HepG2 (cell line): ENCODE measurements around the gene RTF1. TPM values are rescaled to one million over a fixed set of nuclear protein-coding genes. Genes with fewer than 3 reads are reported as not detected.

Experiments used
- ATRX ChIP-seq: sonication (generic); formaldehyde crosslinking; IDR thresholded peaks from 2 replicates; pipeline ENCODE4 v1.4.0; 2020; ENCODE audit warnings: missing genetic modification reagents, borderline replicate concordance
- FOXP1 ChIP-seq, 2 experiments: fragments of 450-650 bp in 1 of 2; IDR thresholded peaks; 2 replicates each; pipeline ENCODE4 v1.6.1; 2017 to 2018; ENCODE audit warnings: antibody characterized with exemption in 1 of 2
- SIN3A ChIP-seq: IDR thresholded peaks from 2 replicates; pipeline ENCODE4 v1.6.1; 2011; ENCODE audit warnings: low read depth, mild to moderate bottlenecking, control low read depth, low read length, borderline replicate concordance
- SMAD1 ChIP-seq: sonication (generic); formaldehyde crosslinking; IDR thresholded peaks from 2 replicates; pipeline ENCODE4 v1.4.0; 2020; ENCODE audit warnings: missing genetic modification reagents, low read depth, mild to moderate bottlenecking, borderline replicate concordance
- SP140L ChIP-seq: sonication (generic); formaldehyde crosslinking; IDR thresholded peaks from 2 replicates; pipeline ENCODE4 v1.4.0; 2020; ENCODE audit warnings: missing genetic modification reagents, borderline replicate concordance
- ZNF205 ChIP-seq: IDR thresholded peaks from 2 replicates; pipeline ENCODE4 v1.6.1; 2018; ENCODE audit warnings: missing biosample characterization, missing genetic modification reagents
- ZNF432 ChIP-seq: sonication (generic); formaldehyde crosslinking; IDR thresholded peaks from 2 replicates; pipeline ENCODE4 v1.5.0; 2020; ENCODE audit warnings: missing genetic modification reagents, mild to moderate bottlenecking, borderline replicate concordance
- ZNF564 ChIP-seq: sonication (generic); formaldehyde crosslinking; IDR thresholded peaks from 2 replicates; pipeline ENCODE4 v1.8.1; 2023; ENCODE audit warnings: mild to moderate bottlenecking, missing genetic modification reagents
- ZNF644 ChIP-seq: IDR thresholded peaks from 2 replicates; pipeline ENCODE4 v1.6.1; 2016; ENCODE audit warnings: low read depth
- ZNF773 ChIP-seq: sonication (generic); formaldehyde crosslinking; IDR thresholded peaks from 2 replicates; pipeline ENCODE4 v1.4.0; 2020; ENCODE audit warnings: missing genetic modification reagents, borderline replicate concordance
- ZNF83 ChIP-seq: sonication (generic); formaldehyde crosslinking; IDR thresholded peaks from 2 replicates; pipeline ENCODE4 v1.4.0; 2020; ENCODE audit warnings: missing genetic modification reagents, mild to moderate bottlenecking, borderline replicate concordance
- ZSCAN12 ChIP-seq: sonication (generic); formaldehyde crosslinking; IDR thresholded peaks from 2 replicates; pipeline ENCODE4 v1.9.0; 2021; ENCODE audit warnings: mild to moderate bottlenecking, missing genetic modification reagents
- ZSCAN21 ChIP-seq: sonication (generic); formaldehyde crosslinking; IDR thresholded peaks from 2 replicates; pipeline ENCODE4 v1.8.0; 2022; ENCODE audit warnings: mild to moderate bottlenecking, missing genetic modification reagents, moderate library complexity, borderline replicate concordance
- polyA plus RNA-seq, 8 experiments: library from polyadenylated mRNA; depleted of rRNA in 3 of 8; stranded (reverse) in 7 of 8; unstranded in 1 of 8; fragments of >200 nt; fragmentation: Illumina TruSeq in 4 of 8; extraction: Trizol in 4 of 8; gene quantifications; 2 replicates each; pipeline versions ENCODE4 v1.2.1 to v1.2.3, GENCODE V29; 2011 to 2016; ENCODE audit warnings: low read depth in 4 of 8, missing spikeins in 1 of 8, mixed read lengths in 1 of 8; ENCODE audit not compliant: insufficient read depth in 1 of 8
- total RNA-seq, 5 experiments: library from RNA; depleted of rRNA; stranded (reverse); fragments of >200 nt; fragmentation: Illumina TruSeq; extraction: Trizol; gene quantifications; 2 replicates each; pipeline ENCODE4 v1.2.3, GENCODE V29; 2016; ENCODE audit warnings: low read depth in 1 of 5
- TF ChIP-seq, protein P1 (sequence below): sonication (generic); formaldehyde crosslinking; IDR thresholded peaks from 2 replicates; pipeline ENCODE4 v1.4.0; 2020; ENCODE audit warnings: mild to moderate bottlenecking, missing genetic modification reagents
- TF ChIP-seq, protein P2 (sequence below): sonication (generic); formaldehyde crosslinking; IDR thresholded peaks from 2 replicates; pipeline ENCODE4 v1.5.1; 2020; ENCODE audit warnings: mild to moderate bottlenecking, missing genetic modification reagents, borderline replicate concordance
- TF ChIP-seq, protein P3 (sequence below): sonication (generic); formaldehyde crosslinking; IDR thresholded peaks from 2 replicates; pipeline ENCODE4 v1.5.1; 2020; ENCODE audit warnings: missing genetic modification reagents, mild to moderate bottlenecking, borderline replicate concordance
- TF ChIP-seq, protein P4 (sequence below): sonication (generic); formaldehyde crosslinking; IDR thresholded peaks from 2 replicates; pipeline ENCODE4 v1.4.0; 2020; ENCODE audit warnings: missing genetic modification reagents
- TF ChIP-seq, protein P5 (sequence below): sonication (generic); formaldehyde crosslinking; IDR thresholded peaks from 2 replicates; pipeline ENCODE4 v1.8.0; 2022; ENCODE audit warnings: low read depth, missing genetic modification reagents

RTF1 gene
- total and polyA plus RNA-seq, 2 of the 13 experiments (the other 11 are each of a cell fraction or from before 2014, with no cell fraction given) = 13.9 to 17.9 TPM

DNA sequence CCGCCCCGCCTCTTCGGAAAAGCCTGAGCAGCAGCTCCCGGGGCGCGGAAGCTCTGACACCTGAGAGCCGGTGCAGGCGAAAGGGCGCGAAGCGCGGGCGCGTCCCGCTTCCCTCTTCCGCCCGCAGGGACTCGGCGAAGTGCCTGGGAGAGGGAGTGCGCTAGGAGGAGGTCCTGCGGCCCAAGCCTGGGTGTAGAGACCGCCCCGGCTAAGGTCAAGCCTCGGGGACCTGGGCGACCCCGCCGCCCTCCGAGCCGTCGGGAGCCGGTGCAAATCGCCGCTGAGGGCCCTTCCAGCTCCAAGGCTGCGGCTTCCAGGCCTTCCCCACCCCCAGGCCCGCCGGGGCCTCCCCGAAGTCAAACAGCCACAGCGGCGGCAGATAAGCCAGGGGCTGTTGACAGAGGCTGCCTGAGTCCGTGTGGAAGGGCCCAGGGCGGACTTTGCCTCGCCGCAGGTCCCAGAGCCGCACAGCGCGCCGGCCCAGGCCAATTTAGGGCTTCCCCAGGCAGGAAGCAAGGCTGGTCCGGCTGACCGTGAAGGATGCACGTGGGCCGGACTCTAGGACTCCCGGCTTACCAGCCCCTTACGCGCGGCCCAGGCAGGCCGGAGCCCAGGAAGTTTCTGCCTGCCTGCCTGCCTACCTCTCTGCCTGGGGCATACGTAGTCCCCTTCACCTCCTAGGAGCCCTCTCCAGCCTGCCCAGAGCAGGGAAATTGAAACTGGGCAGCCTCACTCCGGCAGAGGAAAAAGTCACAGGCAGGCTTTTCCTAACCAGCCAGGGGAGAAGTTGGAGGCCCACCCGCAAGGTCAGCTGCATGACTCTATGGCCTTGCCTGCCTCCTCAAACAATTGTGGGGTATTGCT, 79.1 kb downstream of the RTF1 start (continued):
- TF ChIP-seq, protein P1, sequence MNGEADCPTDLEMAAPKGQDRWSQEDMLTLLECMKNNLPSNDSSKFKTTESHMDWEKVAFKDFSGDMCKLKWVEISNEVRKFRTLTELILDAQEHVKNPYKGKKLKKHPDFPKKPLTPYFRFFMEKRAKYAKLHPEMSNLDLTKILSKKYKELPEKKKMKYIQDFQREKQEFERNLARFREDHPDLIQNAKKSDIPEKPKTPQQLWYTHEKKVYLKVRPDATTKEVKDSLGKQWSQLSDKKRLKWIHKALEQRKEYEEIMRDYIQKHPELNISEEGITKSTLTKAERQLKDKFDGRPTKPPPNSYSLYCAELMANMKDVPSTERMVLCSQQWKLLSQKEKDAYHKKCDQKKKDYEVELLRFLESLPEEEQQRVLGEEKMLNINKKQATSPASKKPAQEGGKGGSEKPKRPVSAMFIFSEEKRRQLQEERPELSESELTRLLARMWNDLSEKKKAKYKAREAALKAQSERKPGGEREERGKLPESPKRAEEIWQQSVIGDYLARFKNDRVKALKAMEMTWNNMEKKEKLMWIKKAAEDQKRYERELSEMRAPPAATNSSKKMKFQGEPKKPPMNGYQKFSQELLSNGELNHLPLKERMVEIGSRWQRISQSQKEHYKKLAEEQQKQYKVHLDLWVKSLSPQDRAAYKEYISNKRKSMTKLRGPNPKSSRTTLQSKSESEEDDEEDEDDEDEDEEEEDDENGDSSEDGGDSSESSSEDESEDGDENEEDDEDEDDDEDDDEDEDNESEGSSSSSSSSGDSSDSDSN (CRISPR knock-in tag) = peak; percentile 100
- 0 out of 2 replicates have a peak, but pooled peaks have one; percentile 41 for TF ChIP-seq ATRX
- no peak for TF ChIP-seq ZNF644 (CRISPR knock-in tag)
- peak; percentile 66; the same call in 1 of the 2 replicates for TF ChIP-seq ZNF205 (CRISPR knock-in tag)
- TF ChIP-seq ZSCAN12 = peak; percentile 77
- TF ChIP-seq, protein P2, sequence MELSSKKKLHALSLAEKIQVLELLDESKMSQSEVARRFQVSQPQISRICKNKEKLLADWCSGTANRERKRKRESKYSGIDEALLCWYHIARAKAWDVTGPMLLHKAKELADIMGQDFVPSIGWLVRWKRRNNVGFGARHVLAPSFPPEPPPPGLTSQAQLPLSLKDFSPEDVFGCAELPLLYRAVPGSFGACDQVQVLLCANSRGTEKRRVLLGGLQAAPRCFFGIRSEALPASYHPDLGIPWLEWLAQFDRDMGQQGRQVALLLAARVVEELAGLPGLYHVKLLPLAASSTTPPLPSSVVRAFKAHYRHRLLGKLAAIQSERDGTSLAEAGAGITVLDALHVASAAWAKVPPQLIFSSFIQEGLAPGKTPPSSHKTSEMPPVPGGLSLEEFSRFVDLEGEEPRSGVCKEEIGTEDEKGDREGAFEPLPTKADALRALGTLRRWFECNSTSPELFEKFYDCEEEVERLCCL = 0 out of 2 replicates have a peak, but pooled peaks have one; percentile 42
- TF ChIP-seq, protein P3, sequence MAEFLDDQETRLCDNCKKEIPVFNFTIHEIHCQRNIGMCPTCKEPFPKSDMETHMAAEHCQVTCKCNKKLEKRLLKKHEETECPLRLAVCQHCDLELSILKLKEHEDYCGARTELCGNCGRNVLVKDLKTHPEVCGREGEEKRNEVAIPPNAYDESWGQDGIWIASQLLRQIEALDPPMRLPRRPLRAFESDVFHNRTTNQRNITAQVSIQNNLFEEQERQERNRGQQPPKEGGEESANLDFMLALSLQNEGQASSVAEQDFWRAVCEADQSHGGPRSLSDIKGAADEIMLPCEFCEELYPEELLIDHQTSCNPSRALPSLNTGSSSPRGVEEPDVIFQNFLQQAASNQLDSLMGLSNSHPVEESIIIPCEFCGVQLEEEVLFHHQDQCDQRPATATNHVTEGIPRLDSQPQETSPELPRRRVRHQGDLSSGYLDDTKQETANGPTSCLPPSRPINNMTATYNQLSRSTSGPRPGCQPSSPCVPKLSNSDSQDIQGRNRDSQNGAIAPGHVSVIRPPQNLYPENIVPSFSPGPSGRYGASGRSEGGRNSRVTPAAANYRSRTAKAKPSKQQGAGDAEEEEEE (CRISPR knock-in tag) = no peak
- no peak for TF ChIP-seq SMAD1
- TF ChIP-seq ZNF773 (CRISPR knock-in tag) = 0 out of 2 replicates have a peak, but pooled peaks have one; percentile 29
- peak; percentile 67; the same call in 1 of the 2 replicates for TF ChIP-seq ZSCAN21 (CRISPR knock-in tag)
- 0 out of 2 replicates have a peak, but pooled peaks have one; percentile 33 for TF ChIP-seq SP140L
- TF ChIP-seq ZNF564 (CRISPR knock-in tag) = no peak; the same call in 1 of the 2 replicates
- TF ChIP-seq, protein P4, sequence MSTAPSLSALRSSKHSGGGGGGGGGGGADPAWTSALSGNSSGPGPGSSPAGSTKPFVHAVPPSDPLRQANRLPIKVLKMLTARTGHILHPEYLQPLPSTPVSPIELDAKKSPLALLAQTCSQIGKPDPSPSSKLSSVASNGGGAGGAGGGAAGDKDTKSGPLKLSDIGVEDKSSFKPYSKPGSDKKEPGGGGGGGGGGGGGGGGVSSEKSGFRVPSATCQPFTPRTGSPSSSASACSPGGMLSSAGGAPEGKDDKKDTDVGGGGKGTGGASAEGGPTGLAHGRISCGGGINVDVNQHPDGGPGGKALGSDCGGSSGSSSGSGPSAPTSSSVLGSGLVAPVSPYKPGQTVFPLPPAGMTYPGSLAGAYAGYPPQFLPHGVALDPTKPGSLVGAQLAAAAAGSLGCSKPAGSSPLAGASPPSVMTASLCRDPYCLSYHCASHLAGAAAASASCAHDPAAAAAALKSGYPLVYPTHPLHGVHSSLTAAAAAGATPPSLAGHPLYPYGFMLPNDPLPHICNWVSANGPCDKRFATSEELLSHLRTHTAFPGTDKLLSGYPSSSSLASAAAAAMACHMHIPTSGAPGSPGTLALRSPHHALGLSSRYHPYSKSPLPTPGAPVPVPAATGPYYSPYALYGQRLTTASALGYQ (CRISPR knock-in tag) = peak; percentile 76; the same call in 1 of the 2 replicates
- TF ChIP-seq ZNF432 (CRISPR knock-in tag) = no peak
- TF ChIP-seq, protein P5, sequence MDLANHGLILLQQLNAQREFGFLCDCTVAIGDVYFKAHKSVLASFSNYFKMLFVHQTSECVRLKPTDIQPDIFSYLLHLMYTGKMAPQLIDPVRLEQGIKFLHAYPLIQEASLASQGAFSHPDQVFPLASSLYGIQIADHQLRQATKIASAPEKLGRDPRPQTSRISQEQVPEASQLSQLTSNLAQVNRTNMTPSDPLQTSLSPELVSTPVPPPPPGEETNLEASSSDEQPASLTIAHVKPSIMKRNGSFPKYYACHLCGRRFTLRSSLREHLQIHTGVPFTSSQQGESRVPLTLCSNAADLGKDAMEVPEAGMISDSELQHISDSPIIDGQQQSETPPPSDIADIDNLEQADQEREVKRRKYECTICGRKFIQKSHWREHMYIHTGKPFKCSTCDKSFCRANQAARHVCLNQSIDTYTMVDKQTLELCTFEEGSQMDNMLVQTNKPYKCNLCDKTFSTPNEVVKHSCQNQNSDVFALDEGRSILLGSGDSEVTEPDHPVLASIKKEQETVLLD (CRISPR knock-in tag) = peak; percentile 56; the same call in 1 of the 2 replicates
- TF ChIP-seq FOXP1 (IDR thresholded peaks at IDR 0.05) = no peak
- 0 out of 2 replicates have a peak, but pooled peaks have one; percentile 43 for TF ChIP-seq FOXP1 (CRISPR knock-in tag; IDR thresholded peaks at IDR 0.05)
- peak; percentile 73; the same call in 1 of the 2 replicates for TF ChIP-seq SIN3A
- no peak; the same call in 1 of the 2 replicates for TF ChIP-seq ZNF83 (CRISPR knock-in tag)
